Epidermal melanocyte (primary cell): ENCODE results near the gene ARHGAP8.
"Not testable (repeated sequence)": the region's sequence is repeated elsewhere in the genome, so short reads cannot be mapped to it uniquely, and the experiment has no call there.

Source experiments
- DNase-seq: peaks from one replicate; pipeline ENCODE4 v3.0.0; 2011; ENCODE audit warnings: low spot score; ENCODE audit not compliant: insufficient read length

ARHGAP8 gene

GRCh38 chr22:44884968-44885805 lies 132.8 kb downstream of the ARHGAP8 start:
- DNase-seq = no peak

- no peak for DNase-seq
These were observed 133.5 kb downstream of the ARHGAP8 start for GRCh38 chr22:44885806-44886360.

GRCh38 chr22:44887941-44888366 lies 135.6 kb downstream of the ARHGAP8 start:
- DNase-seq = no peak

- DNase-seq = no peak
These were observed 136.3 kb downstream of the ARHGAP8 start for GRCh38 chr22:44888491-44889254.

- no peak for DNase-seq
These were observed 137.0 kb downstream of the ARHGAP8 start for GRCh38 chr22:44889255-44889878.

- no peak for DNase-seq
These were observed 138.3 kb downstream of the ARHGAP8 start for GRCh38 chr22:44890416-44891292.

GRCh38 chr22:44891293-44891747 lies 138.9 kb downstream of the ARHGAP8 start:
- DNase-seq = no peak

- DNase-seq = no peak
These were observed 139.4 kb downstream of the ARHGAP8 start for GRCh38 chr22:44891791-44892190.

- DNase-seq = no peak
These were observed 139.9 kb downstream of the ARHGAP8 start for GRCh38 chr22:44892243-44892642.

GRCh38 chr22:44892803-44893730 lies 140.7 kb downstream of the ARHGAP8 start:
- no peak for DNase-seq

- DNase-seq = no peak
These were observed 141.3 kb downstream of the ARHGAP8 start for GRCh38 chr22:44893731-44894080.

GRCh38 chr22:44894321-44894720 lies 141.9 kb downstream of the ARHGAP8 start:
- DNase-seq = no peak

- DNase-seq = no peak
These were observed 142.4 kb downstream of the ARHGAP8 start for GRCh38 chr22:44894782-44895181.

GRCh38 chr22:44895296-44896055 lies 143.1 kb downstream of the ARHGAP8 start:
- DNase-seq = no peak

- DNase-seq = no peak
These were observed 145.9 kb downstream of the ARHGAP8 start for GRCh38 chr22:44898236-44898635.

GRCh38 chr22:44901301-44901700 lies 148.9 kb downstream of the ARHGAP8 start:
- no peak for DNase-seq

- DNase-seq = not testable (repeated sequence)
These were observed 150.8 kb downstream of the ARHGAP8 start for GRCh38 chr22:44903164-44903563.

GRCh38 chr22:44904492-44905152 lies 152.2 kb downstream of the ARHGAP8 start:
- not testable (repeated sequence) for DNase-seq
